Dermis microvascular lymphatic vessel endothelial cell (primary cell): ENCODE measurements around the gene SMYD1. TPM values are rescaled to one million over a fixed set of nuclear protein-coding genes. Genes with fewer than 3 reads are reported as not detected.
A peak's percentile ranks its signal among the peaks of the same experiment; 100 is the strongest.
"Not testable (repeated sequence)": the region's sequence is repeated elsewhere in the genome, so short reads cannot be mapped to it uniquely, and the experiment has no call there.

ENCODE experiments used
- DNase-seq, 2 donors: peaks; one replicate each; pipeline versions ENCODE4 v3.0.0 to v3.0.0-alpha.2; 2010; ENCODE audit warnings: low read depth in 2 of 2
- total RNA-seq: library from RNA; depleted of rRNA; stranded (reverse); fragments of >200 nt; gene quantifications from 2 replicates; pipeline ENCODE4 v1.2.1, GENCODE V29; 2014

SMYD1 gene
- total RNA-seq, result not detected in 2 replicates

GRCh38 chr2:88067598-88067997 is at the start of gene SMYD1:
Gene SMYD1 (plus strand): TSS chr2:88067825. CDS start chr2:88067865, 40 bp downstream.
- DNase-seq, result no peak

- DNase-seq, result not testable (repeated sequence)
Observed at GRCh38 chr2:88018077-88018805, 49.4 kb upstream of the SMYD1 start.

- no peak for DNase-seq
Observed at GRCh38 chr2:88018909-88019308, 48.7 kb upstream of the SMYD1 start.

GRCh38 chr2:88019985-88020384 is 47.6 kb upstream of the SMYD1 start:
- DNase-seq, result no peak

- no peak for DNase-seq
Observed at GRCh38 chr2:88022669-88022921, 45.0 kb upstream of the SMYD1 start.

- DNase-seq, result no peak
Observed at GRCh38 chr2:88024509-88024908, 43.1 kb upstream of the SMYD1 start.

GRCh38 chr2:88027697-88028389 is 39.8 kb upstream of the SMYD1 start:
- no peak for DNase-seq

- no peak for DNase-seq
Observed at GRCh38 chr2:88028931-88029330, 38.7 kb upstream of the SMYD1 start.

- no peak for DNase-seq
Observed at GRCh38 chr2:88032070-88032702, 35.4 kb upstream of the SMYD1 start.

GRCh38 chr2:88036182-88036581 is 31.4 kb upstream of the SMYD1 start:
- no peak for DNase-seq

GRCh38 chr2:88036606-88037005 is 31.0 kb upstream of the SMYD1 start:
- DNase-seq, result no peak

GRCh38 chr2:88038263-88039105 is 29.1 kb upstream of the SMYD1 start:
- peak in 1 of 2 donors; percentile 48 for DNase-seq

- DNase-seq, result no peak
Observed at GRCh38 chr2:88042476-88042875, 25.1 kb upstream of the SMYD1 start.

- DNase-seq, result not testable (repeated sequence)
Observed at GRCh38 chr2:88045561-88045960, 22.1 kb upstream of the SMYD1 start.

- DNase-seq, result no peak
Observed at GRCh38 chr2:88048541-88048940, 19.1 kb upstream of the SMYD1 start.

- DNase-seq, result no peak
Observed at GRCh38 chr2:88049622-88050021, 18.0 kb upstream of the SMYD1 start.

GRCh38 chr2:88051792-88052191 is 15.8 kb upstream of the SMYD1 start:
- no peak for DNase-seq

- peak; percentile 23 to 35 for DNase-seq
Observed at GRCh38 chr2:88053296-88053695, 14.3 kb upstream of the SMYD1 start.

GRCh38 chr2:88053934-88054781 is 13.5 kb upstream of the SMYD1 start:
- no peak for DNase-seq

- DNase-seq, result peak in 1 of 2 donors; percentile 33
Observed at GRCh38 chr2:88054782-88055370, 12.7 kb upstream of the SMYD1 start.
